ENCODE results near the gene LKAAEAR1. TPM values are rescaled to one million over a fixed set of nuclear protein-coding genes. Genes with fewer than 3 reads are reported as not detected.

Gene LKAAEAR1
- total RNA-seq, 1 donor from 2014 or later = 0.39 TPM

- no peak for DNase-seq
Observed at GRCh38 chr20:64110411-64111068, 26.3 kb upstream of the LKAAEAR1 start.

GRCh38 chr20:64109831-64110391 is 25.7 kb upstream of the LKAAEAR1 start:
- DNase-seq = no peak

- DNase-seq = no peak
Observed at GRCh38 chr20:64108731-64109681, 24.8 kb upstream of the LKAAEAR1 start.

GRCh38 chr20:64107736-64108457 is 23.7 kb upstream of the LKAAEAR1 start:
- no peak for DNase-seq

GRCh38 chr20:64106981-64107735 is 23.0 kb upstream of the LKAAEAR1 start, which contains the start of gene NPBWR2:
TSS of gene NPBWR2 (minus strand) at chr20:64107565. CDS start at chr20:64106831, 734 bp downstream.
- DNase-seq = no peak

- DNase-seq = no peak
Observed at GRCh38 chr20:64106435-64106961, 22.3 kb upstream of the LKAAEAR1 start.

GRCh38 chr20:64105846-64106434 is 21.7 kb upstream of the LKAAEAR1 start:
- DNase-seq = no peak

- DNase-seq = no peak
Observed at GRCh38 chr20:64104667-64105451, 20.7 kb upstream of the LKAAEAR1 start.

GRCh38 chr20:64103871-64104666 is 19.9 kb upstream of the LKAAEAR1 start:
- DNase-seq = no peak

GRCh38 chr20:64102647-64103354 is 18.6 kb upstream of the LKAAEAR1 start:
- no peak for DNase-seq

GRCh38 chr20:64101731-64102621 is 17.8 kb upstream of the LKAAEAR1 start:
- DNase-seq = no peak

GRCh38 chr20:64100946-64101688 is 16.9 kb upstream of the LKAAEAR1 start:
- DNase-seq = no peak

- DNase-seq = no peak
Observed at GRCh38 chr20:64100566-64100888, 16.3 kb upstream of the LKAAEAR1 start.

- no peak for DNase-seq
Observed at GRCh38 chr20:64099880-64100565, 15.8 kb upstream of the LKAAEAR1 start.

- no peak for DNase-seq
Observed at GRCh38 chr20:64099086-64099786, 15.0 kb upstream of the LKAAEAR1 start.
